GM18951 (cell line): ENCODE measurements around the gene NRDC.
A peak's percentile ranks its signal among the peaks of the same experiment; 100 is the strongest.

Experiments
- POLR2A ChIP-seq: IDR thresholded peaks from 4 replicates; pipeline ENCODE4 v1.6.1; 2011; ENCODE audit warnings: mild to moderate bottlenecking; ENCODE audit not compliant: insufficient read length, insufficient read depth; ENCODE audit errors: extremely low read depth
- in situ Hi-C: fragments of 300-500 bp; cut with MboI; formaldehyde crosslinking; loops from one replicate; pipeline ENCODE4 v1.12.0; 2022; ENCODE audit warnings: low sequenced_read_pairs, mixed read lengths, inconsistent platforms; ENCODE audit not compliant: unreplicated experiment

Gene NRDC, protein sequence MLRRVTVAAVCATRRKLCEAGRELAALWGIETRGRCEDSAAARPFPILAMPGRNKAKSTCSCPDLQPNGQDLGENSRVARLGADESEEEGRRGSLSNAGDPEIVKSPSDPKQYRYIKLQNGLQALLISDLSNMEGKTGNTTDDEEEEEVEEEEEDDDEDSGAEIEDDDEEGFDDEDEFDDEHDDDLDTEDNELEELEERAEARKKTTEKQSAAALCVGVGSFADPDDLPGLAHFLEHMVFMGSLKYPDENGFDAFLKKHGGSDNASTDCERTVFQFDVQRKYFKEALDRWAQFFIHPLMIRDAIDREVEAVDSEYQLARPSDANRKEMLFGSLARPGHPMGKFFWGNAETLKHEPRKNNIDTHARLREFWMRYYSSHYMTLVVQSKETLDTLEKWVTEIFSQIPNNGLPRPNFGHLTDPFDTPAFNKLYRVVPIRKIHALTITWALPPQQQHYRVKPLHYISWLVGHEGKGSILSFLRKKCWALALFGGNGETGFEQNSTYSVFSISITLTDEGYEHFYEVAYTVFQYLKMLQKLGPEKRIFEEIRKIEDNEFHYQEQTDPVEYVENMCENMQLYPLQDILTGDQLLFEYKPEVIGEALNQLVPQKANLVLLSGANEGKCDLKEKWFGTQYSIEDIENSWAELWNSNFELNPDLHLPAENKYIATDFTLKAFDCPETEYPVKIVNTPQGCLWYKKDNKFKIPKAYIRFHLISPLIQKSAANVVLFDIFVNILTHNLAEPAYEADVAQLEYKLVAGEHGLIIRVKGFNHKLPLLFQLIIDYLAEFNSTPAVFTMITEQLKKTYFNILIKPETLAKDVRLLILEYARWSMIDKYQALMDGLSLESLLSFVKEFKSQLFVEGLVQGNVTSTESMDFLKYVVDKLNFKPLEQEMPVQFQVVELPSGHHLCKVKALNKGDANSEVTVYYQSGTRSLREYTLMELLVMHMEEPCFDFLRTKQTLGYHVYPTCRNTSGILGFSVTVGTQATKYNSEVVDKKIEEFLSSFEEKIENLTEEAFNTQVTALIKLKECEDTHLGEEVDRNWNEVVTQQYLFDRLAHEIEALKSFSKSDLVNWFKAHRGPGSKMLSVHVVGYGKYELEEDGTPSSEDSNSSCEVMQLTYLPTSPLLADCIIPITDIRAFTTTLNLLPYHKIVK

DNA sequence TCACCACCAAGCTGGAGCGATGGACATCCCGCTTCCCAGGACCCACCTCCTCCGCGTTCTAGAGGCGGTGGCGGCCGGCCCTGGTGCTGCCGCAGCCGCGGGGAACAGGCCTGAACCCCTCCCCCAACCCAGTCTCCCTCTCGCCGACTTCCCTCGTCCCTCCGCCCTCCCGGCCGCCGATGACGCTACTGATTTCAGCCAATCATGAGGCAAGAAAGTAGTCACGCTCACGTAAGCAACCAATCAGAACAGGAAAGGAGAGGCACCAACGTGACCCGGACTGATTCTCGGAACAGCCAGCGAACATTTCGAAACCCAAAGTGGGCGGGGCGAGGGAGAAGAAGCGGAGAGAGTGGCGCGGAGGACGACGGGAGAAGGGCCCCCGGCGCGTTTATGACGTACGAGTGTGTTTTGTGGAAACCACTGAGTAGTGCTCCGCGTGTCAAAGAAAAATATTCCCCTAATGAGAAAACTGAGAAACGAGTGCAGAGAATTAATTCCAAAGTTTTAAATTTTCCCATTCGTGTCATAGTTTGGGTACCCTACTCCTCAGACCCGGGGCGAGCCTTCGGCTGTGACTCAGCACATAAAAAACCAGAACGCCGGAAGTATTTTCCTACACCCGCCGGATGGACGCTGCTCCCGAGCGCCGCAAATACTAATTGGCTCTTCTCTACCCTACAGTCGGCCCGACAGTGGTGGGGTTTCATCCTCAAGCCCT lies at the start of gene NRDC:
TSS of gene NRDC (minus strand) at position 112 of the 721 bp plus-strand sequence. CDS start 112 bp downstream, outside the sequence.
- peak; percentile 87 for TF ChIP-seq POLR2A
- in situ Hi-C loops: no loop called here

GRCh38 chr1:51927029-51927428 lies 48.5 kb upstream of the NRDC start:
- TF ChIP-seq POLR2A: no peak
- in situ Hi-C loops: no loop called here

DNA sequence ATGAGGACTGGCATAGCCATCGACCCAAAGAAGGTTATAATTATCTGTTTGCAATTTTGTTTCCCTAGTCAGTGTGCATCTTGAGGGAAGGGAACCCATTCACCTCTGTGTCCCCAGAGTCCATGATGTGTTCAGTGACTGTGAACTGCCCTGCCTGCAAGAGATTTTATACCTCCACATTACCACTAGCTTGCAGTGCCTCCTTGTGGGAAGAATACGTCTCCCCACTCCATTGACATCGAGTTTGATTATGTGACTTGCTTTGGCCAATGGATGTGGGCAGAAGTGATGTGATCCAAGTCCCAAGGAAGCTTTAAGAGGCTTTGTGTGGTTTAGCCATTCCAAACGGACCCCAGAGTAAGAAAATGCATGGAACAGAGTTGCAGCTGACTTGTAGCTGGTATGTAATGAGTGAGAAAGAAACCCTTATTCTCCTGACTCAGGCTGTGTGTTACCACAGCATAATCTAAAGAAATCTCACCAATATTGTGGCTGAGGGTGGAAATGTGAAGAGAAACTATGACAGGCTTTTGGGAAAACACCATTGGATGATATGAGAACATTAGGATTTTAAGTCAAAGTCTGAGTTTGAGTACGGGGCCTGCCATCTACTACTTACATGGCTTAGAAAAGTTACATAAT lies 47.8 kb upstream of the NRDC start:
- in situ Hi-C loops: no loop called here
- TF ChIP-seq POLR2A: no peak

DNA sequence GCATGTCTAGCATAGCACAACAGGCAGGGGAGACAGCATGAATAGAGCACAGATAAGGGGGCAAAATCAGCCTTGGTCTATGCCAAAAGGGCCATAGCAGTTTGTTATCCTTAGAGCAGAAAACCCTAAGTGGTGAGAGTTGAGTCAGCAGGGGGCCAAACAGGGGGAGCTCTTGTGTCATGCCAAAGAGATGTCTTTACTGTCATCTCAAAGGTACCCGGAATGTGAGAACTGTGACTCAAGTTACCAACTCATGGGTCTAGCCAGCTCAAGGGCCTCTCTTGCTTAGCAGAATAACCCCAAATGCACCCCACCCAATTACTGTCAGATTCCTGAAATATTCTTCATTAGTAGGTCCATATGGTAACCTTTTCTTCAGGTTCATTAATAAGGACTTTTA lies 45.9 kb upstream of the NRDC start:
- no peak for TF ChIP-seq POLR2A
- in situ Hi-C loops: no loop called here

- in situ Hi-C loops: no loop called here
- TF ChIP-seq POLR2A: no peak
These were observed 43.5 kb upstream of the NRDC start for GRCh38 chr1:51922040-51922439.

GRCh38 chr1:51920130-51920529 lies 41.6 kb upstream of the NRDC start:
- in situ Hi-C loops: no loop called here
- TF ChIP-seq POLR2A: no peak

DNA sequence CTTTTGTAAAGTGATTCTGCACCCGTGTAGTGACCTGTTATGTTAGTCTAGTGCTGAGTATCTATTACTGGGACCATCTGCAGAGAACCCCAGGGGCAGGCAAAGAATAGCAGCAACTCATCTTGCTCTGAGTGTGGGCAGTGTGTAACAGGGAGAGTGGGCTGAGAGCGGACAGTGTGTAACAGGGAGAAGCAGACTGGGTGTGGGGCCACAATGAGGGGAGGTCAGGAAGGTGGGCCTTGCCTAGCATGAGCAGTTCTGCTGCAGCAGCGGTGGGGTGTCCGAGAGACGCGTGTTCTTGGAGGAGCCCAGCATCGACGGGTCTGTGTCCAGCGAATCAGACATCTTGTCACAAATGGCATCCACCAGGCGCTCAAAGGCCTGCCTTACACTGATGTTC lies 41.2 kb upstream of the NRDC start:
- in situ Hi-C loops: no loop called here
- TF ChIP-seq POLR2A: no peak

DNA sequence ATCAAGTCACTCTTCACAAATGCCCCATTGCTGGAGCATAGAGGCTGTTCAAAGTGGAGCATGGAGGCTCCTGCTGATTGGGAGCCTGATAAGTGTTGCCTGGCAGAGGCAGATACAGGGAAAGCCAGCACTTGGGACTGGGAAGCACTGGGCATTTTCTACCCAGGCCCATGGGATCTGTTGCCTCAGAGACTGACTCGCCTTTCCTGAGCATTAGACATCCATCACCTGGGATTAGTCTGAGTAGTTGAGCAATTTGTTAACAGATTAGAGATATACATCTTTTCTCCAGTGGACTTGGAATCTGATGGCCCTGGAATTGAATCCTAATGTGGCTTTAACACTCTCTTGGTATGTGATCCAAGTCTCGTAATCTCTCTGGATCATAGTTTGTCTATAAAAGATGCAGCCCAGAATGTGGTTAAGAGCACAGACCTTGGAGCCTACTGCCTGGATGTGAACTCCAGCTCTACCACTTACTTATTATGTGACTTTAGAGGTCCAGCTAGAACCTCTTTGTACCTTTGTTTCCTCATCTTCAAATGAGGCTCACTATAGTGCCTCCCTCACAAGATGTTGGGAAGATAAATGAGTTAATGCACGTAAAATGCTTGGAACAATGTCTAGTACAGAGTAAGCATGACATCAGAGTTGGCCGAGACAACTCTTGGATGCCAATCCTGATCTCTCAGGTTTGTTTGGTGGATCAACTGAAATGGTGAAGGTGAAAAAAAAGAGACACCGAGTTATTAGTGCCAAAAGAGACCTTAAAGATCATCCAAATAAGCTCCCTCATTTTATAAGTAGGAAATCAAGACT lies 38.3 kb upstream of the NRDC start:
- no peak for TF ChIP-seq POLR2A

GRCh38 chr1:51915951-51916350 lies 37.4 kb upstream of the NRDC start:
- TF ChIP-seq POLR2A: no peak
- in situ Hi-C loops: no loop called here

More for the DNA sequence above, 38.3 kb upstream of the NRDC start:
- in situ Hi-C loops: no loop called here

- in situ Hi-C loops: no loop called here
- TF ChIP-seq POLR2A: no peak
These were observed 34.4 kb upstream of the NRDC start for GRCh38 chr1:51912881-51913280.

DNA sequence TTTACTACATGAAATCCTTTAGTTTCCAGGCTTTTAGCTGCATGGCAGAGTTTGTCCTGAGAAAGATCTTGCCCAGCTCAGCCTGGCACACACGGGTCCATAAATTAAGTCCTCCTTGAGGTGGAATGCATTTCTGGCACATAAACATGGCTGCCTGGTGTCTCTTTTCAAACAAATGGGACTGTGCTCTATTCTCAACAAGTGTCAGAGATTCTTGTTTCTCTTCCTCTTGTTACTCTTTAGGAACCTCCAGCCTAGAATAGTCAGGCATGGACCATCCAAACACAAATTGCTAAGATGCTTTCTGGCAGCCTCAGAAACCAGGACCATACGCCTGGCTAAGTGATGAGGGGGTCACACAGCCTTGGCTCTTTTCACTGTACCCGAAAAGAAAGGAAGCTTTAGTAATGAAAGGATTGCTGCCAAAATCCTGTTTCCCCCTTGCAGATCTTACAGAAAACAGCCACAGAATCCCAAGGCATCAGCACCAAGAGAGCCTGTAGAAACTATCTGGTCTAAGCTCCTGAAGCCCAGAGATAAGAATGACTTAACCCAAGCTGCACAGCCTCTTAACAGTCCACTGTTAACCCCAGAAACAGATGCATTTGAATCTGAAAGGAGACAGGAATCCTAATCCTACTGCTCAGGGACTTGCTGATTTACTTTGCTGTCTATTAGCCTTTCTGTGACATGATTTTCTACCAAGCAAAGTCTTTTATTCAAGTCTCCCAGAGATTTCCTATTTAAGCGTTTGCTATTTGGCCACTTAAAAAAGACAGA lies 31.9 kb upstream of the NRDC start:
- in situ Hi-C loops: no loop called here
- no peak for TF ChIP-seq POLR2A
